SJCRH30 (cell line): ENCODE results near the gene DMBX1. TPM values are rescaled to one million over a fixed set of nuclear protein-coding genes. Genes with fewer than 3 reads are reported as not detected.

Source experiments
- DNase-seq, 2 experiments: peaks; one replicate each; pipeline ENCODE4 v3.0.0-alpha.2; 2015 to 2020
- H3K27ac ChIP-seq: fragments of 250-450 bp; sonication (Bioruptor Pico); 2 replicates; pipeline ENCODE4 v1.5.1; 2020; ENCODE audit warnings: mild to moderate bottlenecking, moderate library complexity
- H3K27me3 ChIP-seq: fragments of 250-450 bp; sonication (Bioruptor Pico); 2 replicates; pipeline ENCODE4 v1.5.1; 2020; ENCODE audit warnings: mild to moderate bottlenecking, moderate library complexity
- H3K36me3 ChIP-seq: fragments of 250-450 bp; sonication (Bioruptor Pico); 2 replicates; pipeline ENCODE4 v1.5.1; 2020; ENCODE audit warnings: mild to moderate bottlenecking, moderate library complexity
- H3K4me1 ChIP-seq: fragments of 250-450 bp; sonication (Bioruptor Pico); 2 replicates; pipeline ENCODE4 v1.5.1; 2020; ENCODE audit warnings: mild to moderate bottlenecking, moderate library complexity
- H3K4me3 ChIP-seq: fragments of 250-450 bp; sonication (Bioruptor Pico); 2 replicates; pipeline ENCODE4 v1.5.1; 2020; ENCODE audit warnings: mild to moderate bottlenecking, moderate library complexity
- H3K9me3 ChIP-seq: fragments of 250-450 bp; sonication (Bioruptor Pico); replicated peaks from 2 replicates; pipeline ENCODE4 v1.5.1; 2020; ENCODE audit warnings: mild to moderate bottlenecking, moderate library complexity
- total RNA-seq: library from RNA; depleted of rRNA; stranded (reverse); fragments of >200 nt; shearing (Covaris generic); gene quantifications from 2 replicates; pipeline ENCODE4 v1.2.3, GENCODE V29; 2014

DMBX1 gene
- total RNA-seq, 1 experiment from 2014 or later: not detected

DNA sequence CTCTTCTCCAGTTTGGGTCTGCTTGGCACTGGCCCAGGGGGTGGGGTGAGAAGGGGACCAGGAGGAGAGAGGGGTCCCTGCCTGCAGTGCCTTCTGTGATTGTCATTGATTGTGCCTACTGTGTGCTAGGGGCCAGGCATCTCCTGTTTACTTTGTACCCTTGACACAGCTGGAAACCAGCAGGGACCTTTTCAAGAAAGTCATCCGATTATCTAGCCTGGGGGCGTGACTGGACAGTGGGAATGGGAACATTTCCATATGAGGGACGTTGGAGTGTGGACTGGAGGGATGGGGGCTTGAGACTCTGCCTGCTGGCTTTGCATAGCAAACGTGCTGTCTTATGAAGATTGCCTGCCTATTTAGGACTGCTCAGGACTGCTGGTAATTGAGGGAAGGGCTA lies 19.8 kb upstream of the DMBX1 start:
- Histone ChIP-seq H3K27me3 (peaks cover 38% of the 10 kb centered on the region), H3K36me3 (no peaks in the 10 kb centered on the region), H3K27ac (no peak overlapping the region), H3K9me3 (no peaks in the 10 kb centered on the region), H3K4me3 (no peak overlapping the region), H3K4me1 (peaks cover 14% of the 10 kb centered on the region)
- no peak for DNase-seq

GRCh38 chr1:46471848-46472492 lies 17.7 kb upstream of the DMBX1 start:
- Histone ChIP-seq H3K27ac (no peak overlapping the region), H3K36me3 (no peaks in the 10 kb centered on the region), H3K27me3 (peaks cover 24% of the 10 kb centered on the region), H3K4me1 (peaks cover 5% of the 10 kb centered on the region; the same call in 1 of the 2 replicates), H3K4me3 (no peak overlapping the region), H3K9me3 (no peaks in the 10 kb centered on the region)
- no peak for DNase-seq

DNA sequence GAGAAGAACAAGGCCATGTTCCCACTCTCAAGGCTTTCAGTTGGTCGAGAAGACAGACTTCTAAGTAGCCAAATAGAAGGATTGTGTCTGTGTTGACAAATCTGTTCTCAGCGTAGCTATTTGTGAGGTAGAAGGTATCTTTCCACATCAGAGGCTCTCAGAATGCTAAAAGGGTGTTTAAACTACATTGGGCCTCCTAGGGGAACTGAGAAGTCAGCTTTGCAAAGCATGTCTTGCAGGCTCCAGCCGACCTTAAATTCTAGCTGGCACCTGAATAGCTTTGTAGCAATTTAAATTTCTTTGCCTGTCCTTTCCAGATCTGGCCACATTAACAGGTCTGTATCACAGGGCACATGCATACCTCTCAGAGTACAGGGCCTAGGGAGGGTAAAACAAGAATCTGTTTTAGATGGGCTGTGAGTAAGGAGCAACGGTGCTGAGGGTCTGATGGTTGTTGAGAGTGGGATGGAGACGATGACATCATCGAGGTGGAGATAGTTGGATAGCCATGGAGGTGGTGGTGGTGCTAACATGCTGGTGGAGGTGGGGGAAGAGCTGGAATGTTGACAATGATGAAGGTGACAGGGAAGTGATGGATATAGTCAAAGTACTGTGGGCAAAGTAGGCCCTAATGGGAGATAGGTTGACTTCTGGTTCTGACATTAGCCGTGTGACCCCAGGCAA lies 17.0 kb upstream of the DMBX1 start:
- no peaks in the 10 kb centered on the region for H3K9me3 ChIP-seq
- H3K4me3 ChIP-seq: no peak overlapping the region
- H3K27me3 ChIP-seq: peaks cover 17% of the 10 kb centered on the region
- no peaks in the 10 kb centered on the region for H3K4me1 ChIP-seq
- no peak for DNase-seq
- no peak overlapping the region for H3K27ac ChIP-seq
- H3K36me3 ChIP-seq: no peaks in the 10 kb centered on the region

GRCh38 chr1:46473991-46474390 lies 15.6 kb upstream of the DMBX1 start:
- no peak overlapping the region for H3K4me3 ChIP-seq
- H3K4me1 ChIP-seq: no peaks in the 10 kb centered on the region
- no peaks in the 10 kb centered on the region for H3K9me3 ChIP-seq
- DNase-seq: no peak
- peaks cover 26% of the 10 kb centered on the region for H3K27me3 ChIP-seq
- H3K36me3 ChIP-seq: no peaks in the 10 kb centered on the region
- H3K27ac ChIP-seq: no peak overlapping the region

- H3K27me3 ChIP-seq: peaks cover 26% of the 10 kb centered on the region
- H3K27ac ChIP-seq: no peak overlapping the region
- H3K4me1 ChIP-seq: no peaks in the 10 kb centered on the region
- no peak overlapping the region for H3K4me3 ChIP-seq
- H3K9me3 ChIP-seq: no peaks in the 10 kb centered on the region
- H3K36me3 ChIP-seq: no peaks in the 10 kb centered on the region
- no peak for DNase-seq
Measured at GRCh38 chr1:46474570-46474969, 15.1 kb upstream of the DMBX1 start.

DNA sequence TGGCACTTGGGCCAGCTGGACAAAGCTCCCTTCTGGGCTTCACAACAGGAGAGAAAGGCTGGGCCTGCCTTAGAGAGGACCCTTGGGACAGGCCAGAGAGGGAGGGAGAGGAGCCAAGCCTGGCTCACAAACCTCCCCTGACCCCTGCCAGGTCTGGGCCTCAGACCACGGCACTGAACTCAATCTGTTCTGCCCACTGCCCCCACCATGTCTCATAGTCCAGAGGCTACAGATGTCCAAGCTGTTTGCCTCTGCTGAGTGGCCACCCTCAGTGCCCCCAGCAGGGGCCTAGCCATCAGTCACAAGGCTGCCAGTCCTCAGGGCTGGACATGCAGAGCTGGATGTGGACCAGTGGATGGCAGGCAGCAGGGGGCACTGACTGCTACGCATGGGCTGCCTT lies 13.0 kb upstream of the DMBX1 start:
- Histone ChIP-seq H3K36me3 (no peaks in the 10 kb centered on the region), H3K27ac (no peak overlapping the region), H3K27me3 (peaks cover 36% of the 10 kb centered on the region), H3K9me3 (no peaks in the 10 kb centered on the region), H3K4me1 (no peaks in the 10 kb centered on the region), H3K4me3 (no peak overlapping the region)
- no peak for DNase-seq

DNA sequence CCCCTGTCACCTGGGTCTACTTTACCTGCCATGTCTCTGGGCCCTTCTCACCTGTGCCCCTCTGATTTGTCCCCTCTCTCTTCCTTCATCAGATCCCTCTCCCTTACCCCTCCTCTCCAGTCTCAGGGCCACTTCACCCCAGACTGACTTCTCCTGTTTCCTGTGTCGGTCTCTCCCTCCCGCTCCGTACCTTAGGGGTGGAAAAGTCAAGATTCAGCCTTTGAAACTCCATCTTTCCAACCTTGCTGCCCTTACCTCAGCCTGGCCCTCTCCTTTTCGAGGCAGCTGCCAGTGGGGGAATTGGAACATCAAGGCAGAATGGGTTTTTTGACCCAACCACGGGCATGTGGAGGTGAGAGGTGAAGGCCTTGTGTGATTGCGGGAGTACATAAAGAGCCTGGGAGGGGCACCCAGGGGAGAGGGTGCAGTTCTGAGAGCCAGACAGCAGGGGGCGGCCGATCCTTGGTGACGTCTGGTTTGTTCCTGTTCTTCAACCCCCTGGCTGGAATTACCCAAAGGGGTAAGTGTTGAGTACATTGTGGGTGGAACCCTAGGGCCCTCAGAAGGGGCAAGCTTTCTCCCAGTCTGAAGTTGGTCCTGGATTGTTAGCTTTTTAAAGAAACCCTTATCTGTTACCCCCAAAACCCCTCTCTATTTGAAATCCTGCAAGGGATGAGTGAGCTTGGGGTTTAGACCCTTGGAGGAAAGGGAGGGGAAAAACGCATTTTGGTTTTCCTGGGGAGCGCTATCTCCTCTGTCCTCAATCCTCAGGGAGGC lies 12.3 kb upstream of the DMBX1 start:
- peak; percentile 69 to 86 for DNase-seq
- no peaks in the 10 kb centered on the region for H3K4me1 ChIP-seq
- H3K27me3 ChIP-seq: peaks cover 38% of the 10 kb centered on the region
- no peak overlapping the region for H3K4me3 ChIP-seq
- no peak overlapping the region for H3K27ac ChIP-seq
- no peaks in the 10 kb centered on the region for H3K36me3 ChIP-seq
- no peaks in the 10 kb centered on the region for H3K9me3 ChIP-seq

DNA sequence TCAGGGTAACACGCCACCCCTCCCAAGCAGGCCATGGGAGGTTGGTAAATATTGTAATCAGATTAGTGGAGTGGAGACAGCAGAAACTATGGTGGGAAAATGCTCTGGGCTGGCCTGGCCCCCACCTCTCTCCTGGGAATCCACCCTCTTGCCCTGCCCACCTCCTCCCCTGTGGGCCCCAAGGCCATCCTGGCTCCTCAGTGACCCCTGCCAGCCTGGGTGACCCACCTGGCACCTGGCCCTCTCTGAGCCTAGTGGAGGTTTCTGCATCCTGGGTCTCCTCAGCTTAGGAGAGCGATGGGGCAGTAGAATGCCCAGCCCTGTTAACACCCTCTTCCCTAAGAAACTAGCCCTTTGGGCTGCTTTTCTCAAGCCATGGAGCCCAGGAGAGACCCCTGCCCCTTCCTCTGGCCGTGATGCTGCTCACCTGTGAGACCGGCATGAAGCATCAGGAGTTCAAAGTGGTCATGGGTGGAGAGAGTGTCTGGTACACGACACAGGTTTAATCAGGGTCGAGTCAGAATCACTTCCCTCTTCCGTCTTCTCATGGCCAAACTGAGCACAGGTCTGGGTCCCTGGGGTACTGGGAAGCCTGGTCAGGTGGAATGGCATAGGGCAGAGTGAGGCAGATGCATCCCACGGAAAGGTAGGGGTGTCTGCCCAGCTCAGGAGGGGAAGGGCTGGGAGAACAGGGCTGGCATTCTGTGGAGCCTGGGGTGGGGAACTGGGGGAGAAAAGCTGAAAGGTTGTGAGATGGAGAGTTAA lies 10.7 kb upstream of the DMBX1 start:
- H3K4me3 ChIP-seq: no peak overlapping the region
- no peaks in the 10 kb centered on the region for H3K9me3 ChIP-seq
- H3K4me1 ChIP-seq: no peaks in the 10 kb centered on the region
- peaks cover 32% of the 10 kb centered on the region for H3K27me3 ChIP-seq
- no peaks in the 10 kb centered on the region for H3K36me3 ChIP-seq
- no peak overlapping the region for H3K27ac ChIP-seq
- DNase-seq: no peak

DNA sequence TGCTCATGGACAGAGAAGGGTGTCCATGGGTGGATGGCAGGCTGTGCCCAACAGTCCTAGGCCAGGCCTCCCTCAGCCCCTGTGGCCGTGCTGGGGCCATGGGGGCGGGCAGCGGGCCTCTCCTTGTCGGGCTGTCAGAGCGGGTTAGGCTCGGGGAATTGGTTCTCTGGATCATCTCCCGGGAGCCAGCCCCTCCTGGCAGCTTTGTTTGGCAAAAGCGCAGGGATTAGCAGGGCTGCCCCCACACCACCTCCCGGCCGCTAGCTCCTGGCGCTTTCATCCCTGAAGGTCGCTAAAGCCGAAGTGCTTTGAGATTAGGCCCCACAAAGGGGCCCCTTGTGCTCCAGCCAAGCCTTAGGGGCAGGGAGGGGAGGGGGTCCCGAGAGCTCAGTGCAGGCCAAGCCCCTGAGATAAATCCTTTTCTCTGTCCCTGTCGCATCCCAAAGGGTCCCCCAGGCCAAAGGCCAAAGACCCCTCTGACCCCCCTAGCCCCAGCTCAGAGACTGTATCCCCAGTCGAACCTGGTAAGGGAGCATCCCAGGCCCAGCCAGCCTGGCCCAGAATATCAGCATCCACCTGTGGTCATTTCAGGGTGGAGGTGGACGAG lies 9.8 kb upstream of the DMBX1 start:
- peaks cover 40% of the 10 kb centered on the region for H3K27me3 ChIP-seq
- no peak for DNase-seq
- H3K36me3 ChIP-seq: no peaks in the 10 kb centered on the region
- no peak overlapping the region for H3K4me3 ChIP-seq
- H3K27ac ChIP-seq: no peak overlapping the region
- no peaks in the 10 kb centered on the region for H3K9me3 ChIP-seq
- H3K4me1 ChIP-seq: no peaks in the 10 kb centered on the region

DNA sequence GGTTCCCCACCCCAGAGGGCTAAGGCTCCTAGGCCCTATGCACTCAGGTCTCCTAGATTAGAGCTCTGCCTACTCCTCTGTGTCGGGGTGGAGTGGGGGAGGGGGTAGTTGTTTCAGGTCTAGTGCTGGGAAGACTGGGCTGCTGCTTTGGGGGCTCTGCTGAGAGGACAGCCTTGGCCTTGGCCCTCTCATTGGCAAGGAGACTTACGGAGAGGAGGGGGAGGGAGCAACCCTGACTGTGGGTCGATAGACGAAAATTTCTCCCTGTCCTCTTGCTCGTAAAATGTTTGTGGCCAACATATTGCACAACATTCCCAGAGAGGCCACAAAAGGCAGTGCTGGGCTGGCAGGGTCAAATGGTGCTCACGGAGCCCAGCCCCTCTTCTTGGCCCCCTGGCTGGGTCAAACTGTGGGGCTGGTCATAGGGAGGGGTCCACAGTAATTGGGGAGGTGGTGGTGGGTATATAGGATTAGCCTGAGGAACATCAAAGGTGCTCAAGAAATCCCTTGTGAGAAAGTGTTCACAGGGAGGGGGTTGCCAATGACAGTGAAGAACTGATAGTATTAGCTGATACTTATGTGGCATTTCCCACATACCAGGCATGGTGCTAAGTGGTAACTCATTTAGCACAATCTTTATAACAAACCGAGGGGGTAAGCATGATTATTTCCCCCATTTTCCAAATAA lies 8.5 kb upstream of the DMBX1 start:
- Histone ChIP-seq H3K27me3 (peaks cover 42% of the 10 kb centered on the region), H3K4me1 (no peaks in the 10 kb centered on the region), H3K4me3 (no peak overlapping the region), H3K9me3 (no peaks in the 10 kb centered on the region), H3K36me3 (no peaks in the 10 kb centered on the region), H3K27ac (no peak overlapping the region)
- no peak for DNase-seq

DNA sequence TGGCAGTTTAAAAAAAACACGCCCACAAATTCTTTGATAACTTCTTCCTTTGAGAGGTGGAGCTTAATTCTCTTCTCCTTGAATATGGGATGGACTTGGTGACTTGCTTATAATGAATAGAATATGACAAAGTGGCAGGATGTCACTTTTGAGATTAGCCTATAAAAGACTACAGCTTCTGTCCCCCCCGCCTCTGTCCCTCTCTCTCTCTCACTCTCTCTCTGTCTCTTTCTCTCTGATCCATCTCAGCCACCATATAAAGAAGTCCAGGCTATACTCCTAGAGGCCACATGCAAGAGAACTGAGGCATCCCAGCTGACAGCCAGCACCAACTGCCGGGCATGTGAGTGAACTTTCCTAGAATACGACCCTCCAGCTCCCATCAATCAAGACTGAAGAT lies 7.7 kb upstream of the DMBX1 start:
- DNase-seq: no peak
- no peak overlapping the region for H3K27ac ChIP-seq
- no peak overlapping the region for H3K4me3 ChIP-seq
- no peaks in the 10 kb centered on the region for H3K36me3 ChIP-seq
- no peaks in the 10 kb centered on the region for H3K9me3 ChIP-seq
- H3K4me1 ChIP-seq: no peaks in the 10 kb centered on the region
- H3K27me3 ChIP-seq: peaks cover 44% of the 10 kb centered on the region

GRCh38 chr1:46483589-46483988 lies 6.0 kb upstream of the DMBX1 start:
- Histone ChIP-seq H3K36me3 (no peaks in the 10 kb centered on the region), H3K9me3 (no peaks in the 10 kb centered on the region)

DNA sequence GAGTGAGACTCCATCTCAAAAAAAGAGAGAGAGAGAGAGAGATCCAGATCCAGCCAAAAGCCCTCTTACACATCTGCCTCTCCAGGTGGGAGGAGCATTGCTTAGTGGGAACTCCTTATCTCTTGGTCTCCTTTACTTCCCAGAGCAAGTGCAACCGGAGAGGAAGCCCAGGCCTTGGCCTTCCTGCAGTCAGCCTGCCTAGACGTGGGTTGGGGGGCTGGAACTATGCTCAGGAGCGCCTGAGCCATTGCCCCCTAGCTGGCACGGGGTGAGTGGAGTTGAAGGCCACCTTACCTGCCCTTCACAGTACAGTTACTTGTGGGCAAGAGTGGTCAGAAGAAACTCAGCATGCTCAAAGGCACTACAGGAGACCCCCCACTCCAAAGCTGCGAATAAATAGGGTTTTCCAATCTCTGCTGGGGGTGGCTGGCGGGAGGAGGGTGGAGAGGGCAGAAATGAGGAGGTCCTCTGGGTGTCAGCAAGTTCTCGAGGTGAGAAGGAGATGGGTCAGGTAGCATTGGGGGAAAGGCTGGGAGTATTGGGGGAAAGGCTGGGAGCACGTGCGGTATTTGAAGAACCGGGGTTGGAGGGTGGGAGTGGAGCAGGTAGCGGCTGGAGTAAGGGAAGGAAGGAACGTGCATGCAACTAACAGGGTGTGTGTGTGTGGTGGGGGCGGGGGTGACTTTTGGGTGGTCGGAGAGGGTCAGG lies 4.7 kb upstream of the DMBX1 start:
- no peaks in the 10 kb centered on the region for H3K9me3 ChIP-seq
- H3K4me1 ChIP-seq: no peaks in the 10 kb centered on the region
- no peak overlapping the region for H3K4me3 ChIP-seq
- no peaks in the 10 kb centered on the region for H3K36me3 ChIP-seq
- H3K27me3 ChIP-seq: peaks cover 36% of the 10 kb centered on the region
- H3K27ac ChIP-seq: no peak overlapping the region
- DNase-seq: no peak

More at GRCh38 chr1:46483589-46483988, 6.0 kb upstream of the DMBX1 start:
- no peak for DNase-seq
- Histone ChIP-seq H3K4me3 (no peak overlapping the region), H3K27me3 (peaks cover 45% of the 10 kb centered on the region), H3K4me1 (no peaks in the 10 kb centered on the region), H3K27ac (no peak overlapping the region)
